ENCODE data around the gene TMIGD3.

TMIGD3 gene

DNA sequence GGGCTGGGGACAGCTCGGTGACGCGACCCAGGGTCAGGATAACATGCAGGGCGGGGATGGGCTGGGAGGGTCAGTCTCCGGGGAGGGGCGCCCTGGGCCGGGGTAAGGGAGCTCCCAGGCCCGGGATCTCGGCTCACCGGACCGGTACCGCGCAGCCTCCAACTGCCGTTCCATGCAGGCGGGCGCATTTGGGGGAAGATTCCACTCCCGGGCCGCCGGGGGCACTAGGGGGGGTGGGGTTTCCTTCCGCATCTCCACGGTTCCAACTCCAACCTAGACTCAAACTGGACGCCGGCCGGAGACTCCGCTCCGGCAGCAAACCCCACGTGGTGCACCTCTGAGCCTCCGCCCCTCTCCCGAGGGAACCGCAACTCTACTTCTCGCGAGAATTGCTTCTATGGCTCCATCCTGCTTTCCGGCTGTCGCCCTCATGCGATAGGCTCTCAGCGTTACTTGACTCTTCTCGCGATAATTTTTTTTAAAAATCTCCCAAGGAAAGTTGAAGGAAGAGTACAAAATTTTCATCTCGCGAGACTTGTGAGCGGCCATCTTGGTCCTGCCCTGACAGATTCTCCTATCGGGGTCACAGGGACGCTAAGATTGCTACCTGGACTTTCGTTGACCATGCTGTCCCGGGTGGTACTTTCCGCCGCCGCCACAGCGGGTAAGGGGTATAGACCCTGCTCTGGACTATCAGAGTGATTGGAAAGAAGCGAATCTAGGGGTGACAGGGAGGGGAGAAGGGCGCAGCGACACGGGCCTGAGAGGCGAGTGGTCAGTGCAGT lies 54.3 kb downstream of the TMIGD3 start, which contains the start of the genes ATP5PB and WDR77:
ATP5PB (plus strand) TSS at position 547 of the 785 bp plus-strand sequence; CDS start at position 625, 78 bp downstream.
WDR77 (minus strand) TSS at position 339 of the 785 bp plus-strand sequence; CDS start at position 252, 87 bp downstream.
- peak; percentile 98 for DNase-seq (ENCODE audit: low read depth in 1 of 2, low spot score in 1 of 2)

DNA sequence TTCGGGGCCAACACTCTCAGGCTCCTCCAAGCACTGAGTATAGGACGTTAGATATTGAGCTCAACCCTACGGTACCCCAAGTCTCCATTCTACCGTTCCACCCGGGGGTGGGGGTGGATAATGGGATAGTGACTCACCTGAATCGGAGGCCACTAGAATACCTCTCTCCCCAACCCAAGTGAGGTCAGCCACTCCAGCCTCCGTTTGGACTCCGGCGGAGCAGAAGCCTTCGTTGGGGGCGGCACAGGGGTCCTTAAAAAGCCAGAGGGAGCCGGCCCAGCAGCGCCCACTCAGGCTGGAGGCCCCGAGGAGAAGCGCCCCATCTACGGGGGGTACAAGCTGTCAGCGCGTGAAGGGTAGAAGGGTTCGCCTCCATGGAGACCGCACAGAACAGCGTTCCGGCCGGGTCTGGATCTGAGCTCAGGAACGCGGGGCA lies 54.9 kb downstream of the TMIGD3 start:
- Histone ChIP-seq H3K4me3 (replicated peaks; ENCODE audit: insufficient read depth, low read length) (peak overlapping the region; percentile 88), H3K27ac (replicated peaks) (peak overlapping the region; percentile 84), H3K27me3 (ENCODE audit: insufficient read depth, poor library complexity, severe bottlenecking) (no peaks in the 10 kb centered on the region)
- TF ChIP-seq GABPA (IDR thresholded peaks at IDR 0.05; ENCODE audit: low read depth): no peak
- no peak for TF ChIP-seq POLR2AphosphoS5 (IDR thresholded peaks at IDR 0.05; ENCODE audit: low read depth)
- DNase-seq (ENCODE audit: low read depth in 1 of 2, low spot score in 1 of 2): no peak

More for the DNA sequence above, 54.3 kb downstream of the TMIGD3 start, which contains the start of the genes ATP5PB and WDR77:
- peak within 1 kb of the TSS; percentile 88 for H3K4me3 ChIP-seq (replicated peaks; ENCODE audit: insufficient read depth, low read length)
- H3K27ac ChIP-seq (replicated peaks): peak within 1 kb of the TSS; percentile 84
- TF ChIP-seq GABPA (IDR thresholded peaks at IDR 0.05; ENCODE audit: low read depth) (no peak), POLR2AphosphoS5 (IDR thresholded peaks at IDR 0.05; ENCODE audit: low read depth) (peak; percentile 66; the same call in 1 of the 2 replicates)
- H3K27me3 ChIP-seq (ENCODE audit: insufficient read depth, poor library complexity, severe bottlenecking): no peaks in the 10 kb centered on the region

DNA sequence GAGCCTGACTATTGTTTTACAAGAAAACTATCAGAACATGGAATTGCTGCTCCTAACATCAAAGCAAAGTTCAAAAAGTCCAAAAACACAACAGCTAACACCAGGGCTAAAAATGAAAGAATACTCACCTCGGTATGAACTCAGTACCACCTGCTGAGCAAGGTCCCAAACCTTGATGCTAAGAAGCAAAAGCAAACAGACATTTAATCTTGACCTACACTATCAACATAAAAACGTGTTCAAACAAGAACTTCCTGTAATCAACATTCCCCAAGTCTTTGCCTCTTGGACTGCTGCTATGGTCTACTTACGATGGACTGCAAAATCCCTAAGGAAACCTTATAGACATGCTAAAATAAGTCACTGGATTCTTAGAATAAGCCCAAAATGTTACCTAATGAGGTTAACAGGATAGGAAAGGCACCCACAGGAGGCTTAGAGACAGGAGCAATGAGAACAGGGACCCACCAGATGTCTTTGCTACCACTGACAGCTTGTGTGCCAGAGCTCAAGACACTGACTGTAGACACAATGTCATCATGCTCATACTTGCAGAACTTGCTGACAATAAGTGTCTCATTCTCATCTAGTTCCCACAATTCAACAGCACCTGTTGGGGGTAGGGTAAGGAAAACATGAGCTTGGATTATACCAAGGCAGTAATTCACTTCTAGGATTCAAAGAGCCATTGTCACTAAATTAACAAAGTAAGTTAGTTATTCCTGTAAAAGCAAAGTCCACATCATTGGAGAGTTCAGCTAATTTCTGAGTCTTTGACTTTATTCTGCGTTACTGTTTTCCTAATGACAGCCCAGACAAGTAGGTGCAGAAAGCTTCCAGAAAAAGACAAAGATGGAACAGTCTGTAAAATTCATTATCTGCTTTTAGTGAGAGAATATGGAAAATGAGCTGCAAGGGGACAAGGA lies 56.2 kb downstream of the TMIGD3 start:
- H3K4me3 ChIP-seq (replicated peaks; ENCODE audit: insufficient read depth, low read length): peak overlapping the region; percentile 88; the same call in 1 of the 2 replicates
- TF ChIP-seq POLR2AphosphoS5 (IDR thresholded peaks at IDR 0.05; ENCODE audit: low read depth): no peak
- no peak for TF ChIP-seq CTCF (IDR thresholded peaks at IDR 0.05; ENCODE audit: insufficient read depth, low read length)
- no peak for TF ChIP-seq GABPA (IDR thresholded peaks at IDR 0.05; ENCODE audit: low read depth)
- TF ChIP-seq REST (IDR thresholded peaks at IDR 0.05; ENCODE audit: insufficient replicate concordance, low read depth): no peak
- TF ChIP-seq SPI1 (IDR thresholded peaks at IDR 0.05; ENCODE audit: borderline replicate concordance, low read depth): no peak
- no peak for DNase-seq (ENCODE audit: low read depth in 1 of 2, low spot score in 1 of 2)
- no peak overlapping the region for H3K27ac ChIP-seq (replicated peaks)
- no peaks in the 10 kb centered on the region for H3K27me3 ChIP-seq (ENCODE audit: insufficient read depth, poor library complexity, severe bottlenecking)

DNA sequence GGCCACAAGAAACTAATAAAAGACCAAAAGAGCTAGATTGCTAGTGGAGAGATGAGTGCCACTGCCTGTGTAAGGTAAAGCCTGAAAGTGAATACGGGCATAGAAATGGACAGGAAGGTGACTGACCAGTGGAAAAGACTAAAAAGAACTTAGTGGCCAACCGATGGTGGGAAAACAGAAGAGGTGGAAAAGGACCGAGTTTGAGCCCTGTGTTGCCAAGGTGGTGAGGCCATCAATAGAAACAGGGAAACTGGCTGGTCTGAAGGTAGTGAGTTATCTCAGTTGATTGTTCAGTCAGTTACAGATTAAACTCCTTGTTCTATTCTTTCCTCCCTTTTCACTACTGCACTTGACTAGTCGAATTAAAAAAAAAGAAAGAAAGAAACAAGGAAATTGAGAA lies 56.9 kb downstream of the TMIGD3 start:
- no peak for TF ChIP-seq REST (IDR thresholded peaks at IDR 0.05; ENCODE audit: insufficient replicate concordance, low read depth)
- TF ChIP-seq SPI1 (IDR thresholded peaks at IDR 0.05; ENCODE audit: borderline replicate concordance, low read depth): no peak
- no peak for TF ChIP-seq POLR2AphosphoS5 (IDR thresholded peaks at IDR 0.05; ENCODE audit: low read depth)
- no peak for TF ChIP-seq CTCF (IDR thresholded peaks at IDR 0.05; ENCODE audit: insufficient read depth, low read length)
- TF ChIP-seq GABPA (IDR thresholded peaks at IDR 0.05; ENCODE audit: low read depth): no peak
- H3K4me3 ChIP-seq (replicated peaks; ENCODE audit: insufficient read depth, low read length): no peak overlapping the region
- no peaks in the 10 kb centered on the region for H3K27me3 ChIP-seq (ENCODE audit: insufficient read depth, poor library complexity, severe bottlenecking)
- no peak for DNase-seq (ENCODE audit: low read depth in 1 of 2, low spot score in 1 of 2)
- no peak overlapping the region for H3K27ac ChIP-seq (replicated peaks)

Data from HL-60 (cell line).